Activated CD8-positive, alpha-beta T cell treated with anti-CD3 and anti-CD28 coated beads for 36 hours (primary cell): Measurements from ENCODE around the gene C2orf81. TPM values are rescaled to one million over a fixed set of nuclear protein-coding genes. Genes with fewer than 3 reads are reported as not detected.

ENCODE experiments used
- ATAC-seq: fragments of 200-7000 bp; cut with Tn5 transposase; one replicate; pipeline ENCODE4 v1.10.0; 2021; ENCODE audit warnings: mild to moderate bottlenecking, moderate library complexity
- CTCF ChIA-PET: fragments of 350-600 bp; sonication (Branson Sonifier 250); formaldehyde crosslinking; loops from one replicate; lab custom pipeline; 2021; ENCODE audit warnings: antibody characterized with exemption; lab: Charles Lee
- POLR2A ChIA-PET: fragments of 350-600 bp; sonication (Branson Sonifier 250); formaldehyde crosslinking; loops from one replicate; lab custom pipeline; 2021; ENCODE audit warnings: antibody characterized with exemption; lab: Charles Lee
- DNase-seq: peaks from one replicate; pipeline ENCODE4 v3.0.0-alpha.2; 2020
- H3K27ac Mint-ChIP-seq: one replicate; pipeline ENCODE4 v1.8.0; 2021; ENCODE audit warnings: mild to moderate bottlenecking, mixed read lengths
- H3K27me3 Mint-ChIP-seq: one replicate; pipeline ENCODE4 v1.8.0; 2021; ENCODE audit warnings: mixed read lengths
- H3K36me3 Mint-ChIP-seq: one replicate; pipeline ENCODE4 v1.8.0; 2021; ENCODE audit warnings: low read depth, mixed read lengths
- H3K4me1 Mint-ChIP-seq: one replicate; pipeline ENCODE4 v1.8.0; 2021; ENCODE audit warnings: low read depth, mixed read lengths
- H3K4me3 Mint-ChIP-seq: one replicate; pipeline ENCODE4 v1.8.0; 2021; ENCODE audit warnings: mild to moderate bottlenecking, moderate library complexity, mixed read lengths
- H3K9me3 Mint-ChIP-seq: one replicate; pipeline ENCODE4 v1.8.0; 2021; ENCODE audit warnings: mixed read lengths
- CTCF ChIP-seq: fragments of 200-600 bp; IDR thresholded peaks from one replicate; pipeline ENCODE4 v1.8.0; 2022; ENCODE audit warnings: antibody characterized with exemption, mild to moderate bottlenecking
- intact Hi-C: fragments of 100-400 bp; cut with micrococcal nuclease; formaldehyde crosslinking; loops from one replicate; pipeline ENCODE4 v1.10.0; 2022
- total RNA-seq, 2 experiments: library from RNA; stranded (reverse); gene quantifications; one replicate each; pipeline ENCODE4 v1.2.3, GENCODE V29; 2021

Gene C2orf81
- total RNA-seq, 2 experiments from 2014 or later: 2.6 to 3.9 TPM

GRCh38 chr2:74379851-74380789 is 41.3 kb downstream of the C2orf81 start, which contains the start of gene DCTN1:
TSS of gene DCTN1 (minus strand) at chr2:74380311. CDS start at chr2:74380037, 274 bp downstream.
- ChIA-PET CTCF (interaction anchor here (0.8 to 2.6 kb wide), 3 partner anchors 11 to 73 kb away, joined by 3 to 10 read pairs (median 5); no protein-coding TSS in a partner anchor), POLR2A (no interaction called here)
- no peak for TF ChIP-seq CTCF
- Mint-ChIP-seq H3K27me3 (no peaks in the 10 kb centered on the region), H3K27ac (peak within 1 kb of the TSS; percentile 40), H3K4me3 (no peak within 1 kb of the TSS), H3K4me1 (peaks cover 29% of the 10 kb centered on the region), H3K9me3 (no peaks in the 10 kb centered on the region), H3K36me3 (peaks cover 3% of the 10 kb centered on the region)
- intact Hi-C loops: no loop called here
- DNase-seq (peak; percentile 46), ATAC-seq (peak; percentile 80)

- no peaks in the 10 kb centered on the region for H3K27me3 Mint-ChIP-seq
- CTCF ChIA-PET: no interaction called here
- H3K36me3 Mint-ChIP-seq: peaks cover 3% of the 10 kb centered on the region
- ATAC-seq: no peak
- no peaks in the 10 kb centered on the region for H3K9me3 Mint-ChIP-seq
- POLR2A ChIA-PET: no interaction called here
- TF ChIP-seq CTCF: no peak
- no peak overlapping the region for H3K27ac Mint-ChIP-seq
- intact Hi-C loops: no loop called here
- H3K4me3 Mint-ChIP-seq: no peak overlapping the region
- H3K4me1 Mint-ChIP-seq: peaks cover 25% of the 10 kb centered on the region
- DNase-seq: no peak
Measured at GRCh38 chr2:74378007-74378406, 43.4 kb downstream of the C2orf81 start.

- H3K27ac Mint-ChIP-seq: no peak overlapping the region
- ChIA-PET POLR2A (interaction anchor here (1.9 kb wide), 1 partner anchor 79 kb away, joined by 4 read pairs; the partner anchor contains the start of gene INO80B), CTCF (interaction anchor here (1.2 kb wide), 2 partner anchors 26 to 126 kb away, joined by 3 to 5 read pairs; no protein-coding TSS in a partner anchor)
- H3K4me3 Mint-ChIP-seq: no peak overlapping the region
- peaks cover 7% of the 10 kb centered on the region for H3K36me3 Mint-ChIP-seq
- peaks cover 15% of the 10 kb centered on the region for H3K4me1 Mint-ChIP-seq
- H3K27me3 Mint-ChIP-seq: no peaks in the 10 kb centered on the region
- ATAC-seq: no peak
- H3K9me3 Mint-ChIP-seq: no peaks in the 10 kb centered on the region
- no peak for DNase-seq
- TF ChIP-seq CTCF: no peak
- intact Hi-C loops: no loop called here
Measured at GRCh38 chr2:74375838-74376237, 45.6 kb downstream of the C2orf81 start.

- ATAC-seq (no peak), DNase-seq (no peak)
- H3K36me3 Mint-ChIP-seq: peaks cover 13% of the 10 kb centered on the region
- no peaks in the 10 kb centered on the region for H3K27me3 Mint-ChIP-seq
- ChIA-PET POLR2A (interaction anchor here (1.9 kb wide), 1 partner anchor 80 kb away, joined by 4 read pairs; the partner anchor contains the start of gene INO80B), CTCF (interaction anchor here (1.2 kb wide), 1 partner anchor 125 kb away, joined by 5 read pairs; no protein-coding TSS in a partner anchor)
- H3K4me3 Mint-ChIP-seq: no peak overlapping the region
- no peaks in the 10 kb centered on the region for H3K9me3 Mint-ChIP-seq
- intact Hi-C loops: no loop called here
- no peak overlapping the region for H3K27ac Mint-ChIP-seq
- no peak for TF ChIP-seq CTCF
- peaks cover 5% of the 10 kb centered on the region for H3K4me1 Mint-ChIP-seq
Measured at GRCh38 chr2:74374509-74375205, 46.8 kb downstream of the C2orf81 start.
